ENCODE measurements around the gene CLCNKB. TPM values are rescaled to one million over a fixed set of nuclear protein-coding genes. Genes with fewer than 3 reads are reported as not detected.

The CLCNKB gene
- total RNA-seq, 1 donor from 2014 or later = not detected

GRCh38 chr1:16064536-16065268, 21.1 kb downstream of the CLCNKB start:
- peaks cover 22% of the 10 kb centered on the region for H3K27me3 Mint-ChIP-seq (ENCODE audit: unreplicated experiment)
- no peak for DNase-seq
- H3K27ac Mint-ChIP-seq (ENCODE audit: unreplicated experiment) = no peak overlapping the region
- H3K4me3 Mint-ChIP-seq (ENCODE audit: unreplicated experiment) = no peak overlapping the region
- no peaks in the 10 kb centered on the region for H3K36me3 Mint-ChIP-seq (ENCODE audit: unreplicated experiment)
- H3K9me3 Mint-ChIP-seq (ENCODE audit: unreplicated experiment) = peaks cover 7% of the 10 kb centered on the region
- H3K4me1 Mint-ChIP-seq (ENCODE audit: low read depth, unreplicated experiment) = peaks cover 27% of the 10 kb centered on the region
- no peak for TF ChIP-seq CTCF (IDR thresholded peaks at IDR 0.05; ENCODE audit: partially characterized antibody, unreplicated experiment)

GRCh38 chr1:16065269-16065576, 21.6 kb downstream of the CLCNKB start:
- Mint-ChIP-seq H3K4me1 (ENCODE audit: low read depth, unreplicated experiment) (peaks cover 27% of the 10 kb centered on the region), H3K36me3 (ENCODE audit: unreplicated experiment) (no peaks in the 10 kb centered on the region), H3K4me3 (ENCODE audit: unreplicated experiment) (no peak overlapping the region), H3K27ac (ENCODE audit: unreplicated experiment) (no peak overlapping the region), H3K9me3 (ENCODE audit: unreplicated experiment) (peaks cover 9% of the 10 kb centered on the region), H3K27me3 (ENCODE audit: unreplicated experiment) (peaks cover 23% of the 10 kb centered on the region)
- no peak for DNase-seq
- TF ChIP-seq CTCF (IDR thresholded peaks at IDR 0.05; ENCODE audit: partially characterized antibody, unreplicated experiment) = no peak

DNA sequence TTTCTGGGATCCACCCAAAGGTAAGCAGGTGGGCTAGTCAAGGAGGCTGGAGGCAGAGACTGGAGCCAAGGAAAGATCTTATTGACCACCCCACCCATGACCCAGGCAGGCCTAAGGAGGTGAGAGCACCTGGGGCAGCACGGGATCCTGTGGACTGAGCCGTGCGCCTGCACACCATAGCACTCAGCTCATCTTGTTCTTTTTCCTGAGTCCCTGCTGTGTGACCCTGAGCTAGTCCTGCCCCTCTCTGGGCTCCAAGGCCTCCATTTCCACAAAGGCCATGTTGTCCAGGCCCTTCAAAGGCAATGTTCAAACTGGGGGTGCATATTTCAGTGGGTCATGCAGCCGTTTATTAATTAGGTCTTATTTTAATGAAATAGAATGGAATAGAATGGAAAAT, 22.7 kb downstream of the CLCNKB start:
- H3K27ac Mint-ChIP-seq (ENCODE audit: unreplicated experiment) = no peak overlapping the region
- TF ChIP-seq CTCF (IDR thresholded peaks at IDR 0.05; ENCODE audit: partially characterized antibody, unreplicated experiment) = no peak
- no peak for DNase-seq
- peaks cover 27% of the 10 kb centered on the region for H3K4me1 Mint-ChIP-seq (ENCODE audit: low read depth, unreplicated experiment)
- no peaks in the 10 kb centered on the region for H3K36me3 Mint-ChIP-seq (ENCODE audit: unreplicated experiment)
- H3K27me3 Mint-ChIP-seq (ENCODE audit: unreplicated experiment) = peaks cover 19% of the 10 kb centered on the region
- peaks cover 9% of the 10 kb centered on the region for H3K9me3 Mint-ChIP-seq (ENCODE audit: unreplicated experiment)
- no peak overlapping the region for H3K4me3 Mint-ChIP-seq (ENCODE audit: unreplicated experiment)

GRCh38 chr1:16067127-16067768, 23.7 kb downstream of the CLCNKB start:
- H3K36me3 Mint-ChIP-seq (ENCODE audit: unreplicated experiment) = no peaks in the 10 kb centered on the region
- peak; percentile 74 for DNase-seq
- TF ChIP-seq CTCF (IDR thresholded peaks at IDR 0.05; ENCODE audit: partially characterized antibody, unreplicated experiment) = no peak
- peaks cover 27% of the 10 kb centered on the region for H3K4me1 Mint-ChIP-seq (ENCODE audit: low read depth, unreplicated experiment)
- peak overlapping the region; percentile 73 for H3K4me3 Mint-ChIP-seq (ENCODE audit: unreplicated experiment)
- peaks cover 9% of the 10 kb centered on the region for H3K9me3 Mint-ChIP-seq (ENCODE audit: unreplicated experiment)
- peak overlapping the region; percentile 75 for H3K27ac Mint-ChIP-seq (ENCODE audit: unreplicated experiment)
- H3K27me3 Mint-ChIP-seq (ENCODE audit: unreplicated experiment) = peaks cover 19% of the 10 kb centered on the region

DNA sequence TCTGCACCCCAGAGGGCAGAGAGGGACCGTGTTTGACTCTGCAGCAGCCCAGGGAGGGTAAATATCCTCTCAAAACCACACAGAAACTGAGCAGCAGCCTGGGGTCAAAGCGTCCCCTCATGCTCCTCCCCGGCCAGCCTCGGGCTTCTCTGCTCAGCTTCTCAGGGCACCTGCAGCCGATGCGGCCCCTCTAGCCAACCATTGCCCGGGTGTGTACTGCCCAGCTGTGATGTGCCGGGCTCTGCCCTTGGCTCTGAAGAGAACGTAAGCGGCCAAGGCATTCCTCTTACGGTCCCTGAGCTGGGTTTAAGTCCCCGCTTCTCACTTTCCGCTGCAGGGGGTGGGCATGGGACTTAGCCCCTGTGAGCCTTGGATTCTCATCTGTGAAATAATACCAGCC, 24.4 kb downstream of the CLCNKB start:
- H3K27me3 Mint-ChIP-seq (ENCODE audit: unreplicated experiment) = peaks cover 15% of the 10 kb centered on the region
- H3K9me3 Mint-ChIP-seq (ENCODE audit: unreplicated experiment) = peaks cover 7% of the 10 kb centered on the region
- H3K4me1 Mint-ChIP-seq (ENCODE audit: low read depth, unreplicated experiment) = peaks cover 22% of the 10 kb centered on the region
- peak overlapping the region; percentile 75 for H3K27ac Mint-ChIP-seq (ENCODE audit: unreplicated experiment)
- H3K4me3 Mint-ChIP-seq (ENCODE audit: unreplicated experiment) = peak overlapping the region; percentile 73
- TF ChIP-seq CTCF (IDR thresholded peaks at IDR 0.05; ENCODE audit: partially characterized antibody, unreplicated experiment) = no peak
- no peak for DNase-seq
- H3K36me3 Mint-ChIP-seq (ENCODE audit: unreplicated experiment) = no peaks in the 10 kb centered on the region
